NCI-H345 treated with DMSO at 0.1 percent for 48 hours (cell line): ENCODE data around the gene ART5.
"Not testable (repeated sequence)": the region's sequence is repeated elsewhere in the genome, so short reads cannot be mapped to it uniquely, and the experiment has no call there.

Experiments
- DNase-seq: peaks from one replicate; lab custom pipeline; 2025; ENCODE audit not compliant: unreplicated experiment; lab: John Stamatoyannopoulos, UW

ART5 gene

DNA sequence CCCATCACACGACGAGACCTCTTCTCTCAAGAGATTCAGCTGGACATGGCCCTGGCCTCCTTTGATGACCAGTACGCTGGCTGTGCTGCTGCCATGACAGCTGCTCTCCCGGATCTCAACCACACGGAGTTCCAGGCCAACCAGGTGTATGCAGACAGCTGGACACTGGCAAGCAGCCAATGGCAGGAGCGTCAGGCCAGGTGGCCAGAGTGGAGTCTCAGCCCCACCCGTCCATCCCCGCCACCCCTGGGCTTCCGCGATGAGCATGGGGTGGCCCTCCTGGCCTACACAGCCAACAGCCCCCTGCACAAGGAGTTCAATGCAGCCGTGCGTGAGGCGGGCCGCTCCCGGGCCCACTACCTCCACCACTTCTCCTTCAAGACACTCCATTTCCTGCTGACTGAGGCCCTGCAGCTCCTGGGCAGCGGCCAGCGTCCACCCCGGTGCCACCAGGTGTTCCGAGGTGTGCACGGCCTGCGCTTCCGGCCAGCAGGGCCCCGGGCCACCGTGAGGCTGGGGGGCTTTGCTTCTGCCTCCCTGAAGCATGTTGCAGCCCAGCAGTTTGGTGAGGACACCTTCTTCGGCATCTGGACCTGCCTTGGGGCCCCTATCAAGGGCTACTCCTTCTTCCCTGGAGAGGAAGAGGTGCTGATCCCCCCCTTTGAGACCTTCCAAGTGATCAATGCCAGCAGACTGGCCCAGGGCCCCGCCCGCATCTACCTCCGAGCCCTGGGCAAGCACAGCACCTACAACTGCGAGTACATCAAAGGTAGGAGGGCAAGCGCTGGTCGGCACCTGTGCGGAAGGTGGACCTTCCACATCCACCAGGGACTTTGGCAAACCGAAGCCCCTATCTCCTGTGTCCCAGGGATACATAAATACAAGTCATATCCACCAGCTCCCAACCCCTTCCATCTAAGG lies 18.1 kb upstream of the ART5 start:
- no peak for DNase-seq

DNA sequence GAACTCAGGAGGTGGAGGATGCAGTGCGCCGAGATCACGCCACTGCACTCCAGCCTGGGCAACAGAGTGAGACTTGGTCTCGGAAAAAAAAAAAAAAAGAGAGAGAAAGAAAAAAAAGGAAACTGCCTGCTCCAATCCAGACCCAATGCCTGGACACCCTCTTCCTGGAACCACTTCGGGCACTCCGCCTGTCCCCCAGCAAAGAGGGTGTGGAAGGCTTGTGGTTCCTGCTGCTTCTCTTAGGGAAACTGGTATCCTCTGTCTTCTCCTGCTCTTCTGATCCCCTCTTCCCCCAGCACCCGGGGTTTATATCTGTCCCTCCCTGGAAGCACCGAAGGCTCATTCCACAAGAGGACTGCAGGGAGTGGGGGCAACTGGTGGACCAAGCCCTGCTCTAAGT lies 16.5 kb upstream of the ART5 start:
- no peak for DNase-seq

- DNase-seq = not testable (repeated sequence)
Observed at GRCh38 chr11:3657331-3657730, 15.5 kb upstream of the ART5 start.

DNA sequence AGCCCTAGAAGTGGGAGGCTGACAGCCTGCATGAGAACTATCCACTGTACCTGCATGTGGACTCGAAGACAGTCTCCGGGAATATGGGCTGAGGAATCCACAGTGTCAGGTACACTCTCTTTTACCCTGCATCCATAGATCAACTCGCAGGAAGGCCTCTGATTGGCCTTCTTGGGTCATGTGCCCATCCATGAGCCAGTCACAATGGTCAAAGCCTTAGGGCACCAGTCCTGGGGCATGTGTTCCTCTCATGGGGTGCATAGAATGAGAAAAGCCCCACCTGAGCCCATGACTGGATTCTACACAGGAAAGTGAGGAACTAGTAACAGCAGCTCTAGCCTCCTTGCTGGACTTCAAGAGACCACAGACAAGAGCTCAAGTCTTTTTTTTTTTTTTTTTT lies 13.8 kb upstream of the ART5 start:
- no peak for DNase-seq

DNA sequence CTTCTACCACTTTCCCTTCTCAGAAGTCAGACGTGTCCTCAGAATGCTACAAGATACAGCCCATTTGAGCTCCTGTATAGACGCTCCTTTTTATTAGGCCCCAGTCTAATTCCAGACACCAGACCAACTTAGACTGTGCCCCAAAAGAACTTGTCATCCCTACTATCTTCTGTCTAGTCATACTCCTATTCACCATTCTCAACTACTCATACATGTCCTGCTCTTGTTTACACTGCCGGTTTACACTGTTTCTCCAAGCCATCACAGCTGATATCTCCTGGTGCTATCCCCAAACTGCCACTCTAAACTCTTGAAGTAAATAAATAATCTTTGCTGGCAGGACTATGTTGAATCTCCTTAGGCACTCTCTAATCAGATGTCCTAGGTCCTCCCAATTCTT lies 10.7 kb upstream of the ART5 start:
- DNase-seq = not testable (repeated sequence)

DNA sequence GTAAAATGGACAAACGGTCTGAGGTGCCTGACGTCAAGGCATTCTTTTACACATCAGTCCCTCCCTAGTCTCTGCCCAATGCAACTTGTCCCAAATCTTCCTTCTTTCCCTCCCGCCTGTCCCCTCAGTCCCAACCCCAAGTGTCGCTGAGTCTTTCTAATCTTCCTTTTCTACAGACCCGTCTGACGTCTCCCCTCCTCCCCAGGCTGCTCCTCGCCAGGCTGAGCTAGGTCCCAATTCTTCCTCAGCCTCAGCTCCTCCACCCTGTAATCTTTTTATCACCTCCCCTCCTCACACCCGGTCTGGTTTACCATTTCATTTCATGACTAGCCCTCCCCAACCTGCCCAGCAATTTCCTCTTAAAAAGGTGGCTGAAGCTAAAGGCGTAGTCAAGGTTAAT lies 7.6 kb upstream of the ART5 start:
- not testable (repeated sequence) for DNase-seq

- DNase-seq = not testable (repeated sequence)
Observed at GRCh38 chr11:3648843-3649242, 7.1 kb upstream of the ART5 start.

DNA sequence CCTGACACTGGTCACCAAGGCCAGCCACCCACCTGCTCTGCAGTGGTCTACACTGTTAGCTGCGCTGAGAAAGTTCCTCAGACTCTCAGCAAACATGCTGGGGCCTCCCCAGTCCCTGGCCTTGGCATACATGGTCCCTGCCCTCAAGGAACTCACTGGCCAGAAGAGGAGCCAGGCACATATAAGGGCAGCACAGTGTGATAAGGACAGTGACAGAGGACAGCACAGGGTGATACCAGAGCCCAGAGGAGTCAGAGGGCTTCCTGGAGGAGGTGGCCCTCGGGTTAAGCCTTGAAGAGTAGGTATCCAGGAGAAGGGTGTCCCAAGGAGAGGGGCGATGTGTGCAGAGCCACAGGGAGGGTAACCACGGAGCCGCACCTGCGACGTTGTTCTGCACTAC lies 3.8 kb upstream of the ART5 start:
- no peak for DNase-seq

DNA sequence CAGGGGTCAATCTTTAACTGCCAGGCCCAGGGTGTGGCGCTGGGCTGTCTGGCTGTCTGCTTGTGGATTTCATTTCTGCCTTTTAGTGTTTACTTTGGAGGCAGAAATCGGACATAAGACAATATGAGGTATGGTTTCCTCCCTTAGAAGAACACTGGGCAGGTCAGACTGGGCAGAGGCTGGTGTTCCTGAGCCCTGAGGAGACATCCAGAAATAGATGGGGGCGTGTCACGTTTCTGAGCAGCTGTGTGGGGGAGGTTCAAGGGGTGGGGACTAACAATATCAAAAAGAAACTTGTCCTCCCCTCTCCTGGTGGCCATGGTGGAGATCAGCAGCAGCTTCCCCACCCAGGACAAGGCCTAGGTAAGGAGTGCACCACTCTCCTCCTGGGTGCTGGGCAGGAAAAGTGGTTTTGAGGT lies 3.0 kb upstream of the ART5 start, which contains the start of gene ART1:
Gene ART1 (plus strand): TSS at position 312 of the 419 bp plus-strand sequence. CDS start 14,086 bp downstream, outside the sequence.
- no peak for DNase-seq

DNA sequence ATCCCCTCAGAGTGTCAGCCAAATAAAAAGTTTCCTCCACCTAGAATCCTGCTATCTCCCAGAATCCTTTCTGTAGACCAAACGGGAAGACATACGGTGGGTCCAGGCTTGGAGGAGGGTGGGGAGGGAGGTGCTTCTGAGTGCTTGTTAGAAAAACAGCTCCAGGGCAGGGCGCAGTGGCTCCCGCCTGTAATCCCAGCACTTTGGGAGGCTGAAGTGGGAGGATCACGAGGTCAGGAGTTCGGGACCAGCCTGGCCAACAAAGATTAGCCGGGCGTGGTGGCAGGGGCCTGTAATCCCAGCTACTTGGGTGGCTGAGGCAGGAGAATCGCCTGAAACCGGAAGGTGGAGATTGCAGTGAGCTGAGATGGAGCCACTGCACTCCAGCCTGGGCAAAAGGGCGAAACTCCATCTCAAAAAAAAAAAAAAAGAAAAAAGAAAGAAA lies 1.3 kb upstream of the ART5 start:
- DNase-seq = not testable (repeated sequence)

DNA sequence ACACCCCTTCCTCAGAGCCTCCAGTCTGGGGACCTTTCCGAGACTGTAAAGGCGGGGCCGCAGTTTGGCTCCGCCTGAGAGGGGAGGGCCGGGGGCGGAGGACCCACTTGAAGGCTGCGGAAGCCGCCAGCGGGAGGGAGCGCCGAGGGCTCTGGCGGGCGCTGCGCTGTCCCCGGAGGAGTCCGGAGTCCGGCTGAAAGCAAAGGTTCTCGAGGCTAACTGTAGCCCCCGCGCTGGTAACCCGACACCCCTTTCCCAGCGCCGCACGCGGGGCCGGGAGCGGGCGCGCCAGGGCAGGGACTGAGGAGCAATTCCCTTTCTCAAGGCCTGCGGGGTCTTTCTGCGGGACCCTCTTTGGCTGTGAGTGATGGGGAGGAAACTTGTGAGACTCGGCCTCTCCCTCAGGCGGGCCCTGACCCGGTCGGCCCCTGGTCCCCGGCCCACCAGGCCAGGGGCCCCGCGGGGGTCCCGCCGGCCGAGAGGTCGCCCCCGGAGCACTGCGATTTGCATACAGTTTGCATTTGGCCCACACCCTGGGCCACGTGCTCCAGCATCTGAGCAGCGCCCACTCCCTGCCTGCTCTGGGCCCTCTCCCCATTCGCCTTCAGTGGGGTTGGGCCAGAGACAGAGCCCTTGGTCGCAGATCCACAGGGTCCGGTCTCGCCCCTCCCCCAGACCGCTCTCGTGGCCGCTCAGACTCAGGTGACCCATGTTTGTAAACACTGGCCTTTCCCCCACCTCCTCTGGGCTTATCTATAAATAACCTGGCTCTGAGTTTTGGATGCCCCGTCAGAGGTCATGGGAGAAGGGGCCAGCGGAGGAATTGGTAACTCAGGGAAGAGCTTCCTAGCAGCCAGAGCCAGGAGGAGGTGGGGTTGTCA lies 519 bp upstream of the ART5 start:
- DNase-seq = peak; percentile 60

GRCh38 chr11:3641191-3641590 lies 601 bp downstream of the ART5 start:
- DNase-seq = no peak

DNA sequence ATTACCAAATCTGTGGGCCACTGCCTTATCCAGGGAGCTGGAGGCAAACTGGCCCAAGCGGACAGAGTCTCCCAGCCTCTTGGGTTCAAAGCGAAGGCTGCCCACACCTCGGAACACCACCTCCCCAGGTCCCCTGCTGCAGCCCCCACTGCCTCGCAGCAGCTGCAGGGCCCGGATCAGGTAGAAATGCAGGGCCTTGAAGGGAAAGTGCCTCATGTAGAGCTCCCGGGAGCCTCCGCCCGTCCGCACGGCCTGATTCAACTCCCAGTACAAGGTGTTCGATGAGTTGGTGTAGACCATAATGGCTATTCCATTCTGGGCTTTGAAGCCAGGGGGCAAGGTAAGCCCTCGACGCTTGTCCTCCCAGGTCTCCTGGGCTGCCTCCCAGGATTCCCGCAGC lies 2.0 kb downstream of the ART5 start:
- DNase-seq = no peak

GRCh38 chr11:3638513-3638912 lies 3.3 kb downstream of the ART5 start:
- DNase-seq = no peak

DNA sequence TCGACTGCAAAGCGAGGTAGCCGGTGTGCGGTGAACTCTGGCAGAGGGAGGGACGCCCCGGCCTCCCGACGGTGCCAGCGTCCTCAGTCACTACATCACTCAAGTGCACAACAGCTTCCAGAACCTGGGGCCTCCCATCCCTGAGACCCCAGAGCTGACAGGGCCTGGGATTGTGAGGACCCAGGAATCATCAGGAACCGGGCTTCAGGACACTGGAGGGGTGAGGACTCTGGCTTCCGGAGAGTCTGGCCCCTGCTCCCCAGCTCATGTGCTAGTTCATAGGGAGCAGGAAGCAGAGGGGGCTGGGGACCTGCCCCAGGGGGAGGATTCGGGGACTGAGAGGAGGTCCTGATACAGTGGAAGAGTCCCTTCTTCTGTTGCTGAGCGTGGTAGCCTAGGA lies 4.6 kb downstream of the ART5 start:
- no peak for DNase-seq

DNA sequence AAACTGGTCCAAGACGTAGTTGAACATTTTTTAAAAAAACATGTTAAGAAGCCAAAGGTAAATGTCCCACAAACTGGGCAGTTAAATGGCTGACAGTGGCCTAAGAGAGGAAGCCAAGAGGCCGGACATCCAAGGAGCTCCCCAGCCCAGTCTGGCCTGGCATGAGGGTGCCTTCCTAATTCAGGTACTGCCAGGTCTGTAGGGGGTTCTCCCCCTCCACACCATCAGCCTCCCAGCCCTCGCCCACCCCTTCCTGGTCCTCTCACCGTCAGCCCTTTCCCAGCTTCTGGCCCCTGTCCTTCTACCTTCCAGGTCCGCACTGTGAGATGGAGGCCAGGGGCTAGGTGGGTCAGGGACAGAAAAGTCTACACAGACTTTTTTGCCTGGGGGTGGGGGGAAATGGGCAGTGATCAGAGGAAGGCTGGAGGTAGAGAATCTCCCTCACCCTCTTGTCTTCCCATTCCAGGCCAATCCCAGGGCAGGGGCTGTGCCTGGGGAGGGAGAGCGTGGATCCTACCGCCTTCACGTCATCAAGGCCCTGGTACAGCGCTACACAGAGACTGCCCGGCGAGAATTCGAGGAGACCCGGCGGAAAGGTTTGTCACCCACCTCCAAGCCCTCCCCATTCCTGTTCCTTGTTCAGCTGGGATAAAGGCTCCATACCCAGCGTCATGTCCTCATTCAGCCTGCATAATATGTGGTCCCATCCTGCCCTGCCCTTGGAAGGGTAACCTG lies 6.0 kb downstream of the ART5 start:
- DNase-seq = no peak

DNA sequence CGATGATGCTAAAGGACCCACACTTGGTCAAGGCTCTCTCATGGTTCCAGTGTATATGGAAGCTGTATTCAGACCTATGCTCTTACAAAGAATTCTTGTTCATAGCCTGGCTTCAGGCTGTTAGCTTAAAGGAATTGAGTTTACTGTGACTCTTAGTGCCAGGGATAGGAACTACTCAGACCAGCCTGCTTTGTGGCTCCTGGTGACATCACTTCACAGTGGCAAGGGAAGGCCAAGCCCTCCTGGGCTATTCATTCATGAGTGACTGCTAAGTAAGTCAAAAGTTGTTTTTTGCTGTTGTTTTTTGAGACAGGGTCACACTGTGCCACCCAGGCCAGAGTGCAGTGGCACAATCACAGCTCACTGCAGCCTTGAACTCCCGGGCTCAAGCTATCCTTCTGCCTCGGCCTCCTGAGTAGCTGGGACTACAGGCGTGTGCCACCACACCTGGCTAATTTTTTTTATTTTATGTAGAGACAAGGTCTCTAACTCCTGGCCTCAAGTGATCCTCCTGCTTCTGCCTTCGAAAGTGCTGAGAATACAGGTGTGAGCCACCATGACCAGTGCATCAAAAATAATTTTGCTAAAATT lies 9.6 kb downstream of the ART5 start:
- no peak for DNase-seq

DNA sequence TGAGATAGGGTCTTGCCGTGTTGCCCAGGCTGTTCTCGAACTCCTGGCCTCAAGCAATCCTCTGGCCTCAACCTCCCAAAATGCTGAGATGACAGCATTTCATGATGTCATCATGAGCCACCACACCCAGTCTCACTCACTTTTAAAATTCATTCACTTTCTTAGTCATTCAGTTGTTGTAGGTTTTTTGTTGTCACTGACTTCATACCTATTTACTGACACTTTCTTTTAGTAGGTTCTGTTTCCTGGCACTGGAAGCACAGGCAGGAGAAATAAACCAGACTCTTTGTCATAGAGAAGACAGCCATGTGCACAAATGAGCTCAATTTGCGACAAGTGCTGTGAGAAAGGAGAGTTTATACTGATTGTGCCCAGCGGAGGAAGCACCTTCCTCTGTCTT lies 10.5 kb downstream of the ART5 start:
- no peak for DNase-seq

DNA sequence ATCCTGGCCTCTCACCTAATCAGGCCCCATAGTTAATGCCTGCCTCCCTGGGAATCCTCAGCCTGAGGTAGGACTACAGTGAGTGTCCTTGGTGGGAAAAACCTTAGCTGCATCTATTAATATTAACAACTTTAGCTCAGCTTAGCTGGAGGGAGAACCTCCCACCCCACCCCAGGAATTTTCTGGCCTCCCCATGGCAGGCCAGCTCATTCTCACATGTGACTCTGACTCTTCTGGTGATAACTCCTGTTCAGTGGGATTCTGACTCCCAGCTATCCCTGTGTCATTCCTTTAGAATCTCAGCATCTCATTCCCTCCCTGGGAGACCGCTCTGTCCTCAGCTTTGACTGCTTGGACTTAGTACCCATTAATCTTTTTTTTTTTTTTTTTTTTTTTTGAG lies 14.5 kb downstream of the ART5 start:
- DNase-seq = no peak

DNA sequence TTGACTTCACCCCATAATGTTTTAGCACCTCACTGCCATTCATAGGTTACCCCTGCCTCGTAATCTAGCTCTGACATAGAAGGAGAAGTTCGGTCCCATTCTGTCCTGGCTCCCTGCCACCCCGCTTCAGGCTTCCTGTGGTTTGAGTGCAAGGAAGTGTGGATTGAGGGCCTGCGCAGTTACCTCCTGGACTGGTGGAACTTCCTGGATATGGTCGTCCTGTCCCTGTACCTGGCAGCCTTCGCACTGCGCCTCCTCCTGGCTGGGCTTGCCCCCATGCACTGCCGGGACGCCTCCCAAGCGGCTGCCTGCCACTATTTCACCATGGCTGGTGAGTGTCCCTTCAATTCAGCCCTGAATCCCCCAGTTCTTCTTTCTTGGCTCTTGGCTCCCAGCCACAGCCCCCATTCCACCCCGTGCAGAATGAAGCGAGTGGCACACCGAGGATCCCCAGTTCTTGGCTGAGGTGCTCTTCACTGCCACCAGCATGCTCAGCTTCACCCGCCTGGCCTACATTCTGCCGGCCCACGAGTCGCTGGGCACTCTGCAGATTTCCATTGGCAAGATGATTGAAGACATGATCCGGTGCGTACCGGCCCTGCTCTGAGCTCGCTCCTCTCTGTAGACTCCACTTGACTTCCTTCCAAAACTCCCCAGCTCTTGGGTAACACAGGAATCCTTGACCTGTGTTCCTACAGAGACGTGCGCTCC lies 15.4 kb downstream of the ART5 start:
- no peak for DNase-seq
